HepG2 (cell line): ENCODE results near the gene UBE2O. TPM values are rescaled to one million over a fixed set of nuclear protein-coding genes. Genes with fewer than 3 reads are reported as not detected.
A peak's percentile ranks its signal among the peaks of the same experiment; 100 is the strongest.

Experiments used
- CENPX ChIP-seq: sonication (generic); formaldehyde crosslinking; IDR thresholded peaks from 2 replicates; pipeline ENCODE4 v1.9.0; 2021; ENCODE audit warnings: mild to moderate bottlenecking, missing genetic modification reagents, moderate library complexity
- DNMT3B ChIP-seq: conservative IDR thresholded peaks from 2 replicates; pipeline ENCODE4 v1.6.1; 2016; ENCODE audit warnings: missing biosample characterization, control low read depth
- DR1 ChIP-seq: sonication (generic); formaldehyde crosslinking; IDR thresholded peaks from 2 replicates; pipeline ENCODE4 v1.8.0; 2021; ENCODE audit warnings: mild to moderate bottlenecking, missing genetic modification reagents, inconsistent platforms
- EEA1 ChIP-seq: sonication (generic); formaldehyde crosslinking; IDR thresholded peaks from 2 replicates; pipeline ENCODE4 v1.5.1; 2020; ENCODE audit warnings: mild to moderate bottlenecking, missing genetic modification reagents, borderline replicate concordance
- HIVEP1 ChIP-seq: sonication (generic); formaldehyde crosslinking; IDR thresholded peaks from 2 replicates; pipeline ENCODE4 v1.4.0; 2020; ENCODE audit warnings: mild to moderate bottlenecking, missing genetic modification reagents
- HNRNPH1 ChIP-seq: fragments of 200-400 bp; formaldehyde crosslinking; optimal IDR thresholded peaks from 2 replicates; pipeline ENCODE3; 2017; ENCODE audit warnings: mild to moderate bottlenecking, low read depth, low read length
- POLR2A ChIP-seq, 2 experiments: IDR thresholded peaks; 2 replicates each; pipeline ENCODE4 v1.6.1; 2011; ENCODE audit warnings: low read depth in 2 of 2, low read length in 2 of 2, mild to moderate bottlenecking in 1 of 2, moderate library complexity in 1 of 2; ENCODE audit not compliant: insufficient read depth in 1 of 2
- PPARG ChIP-seq: conservative IDR thresholded peaks from 2 replicates; pipeline ENCODE4 v1.6.1; 2016; ENCODE audit warnings: missing biosample characterization, missing genetic modification reagents
- RARA ChIP-seq: IDR thresholded peaks from 2 replicates; pipeline ENCODE4 v1.6.1; 2016; ENCODE audit warnings: missing genetic modification reagents, missing compliant biosample characterization
- SALL2 ChIP-seq: sonication (generic); formaldehyde crosslinking; IDR thresholded peaks from 2 replicates; pipeline ENCODE4 v1.8.1; 2023; ENCODE audit warnings: mild to moderate bottlenecking, missing genetic modification reagents, inconsistent platforms
- SETDB1 ChIP-seq: sonication (generic); formaldehyde crosslinking; IDR thresholded peaks from 2 replicates; pipeline ENCODE4 v1.5.1; 2020; ENCODE audit warnings: missing genetic modification reagents, mild to moderate bottlenecking, borderline replicate concordance
- SNAPC2 ChIP-seq: sonication (generic); formaldehyde crosslinking; IDR thresholded peaks from 2 replicates; pipeline ENCODE4 v1.8.1; 2022; ENCODE audit warnings: mild to moderate bottlenecking, missing genetic modification reagents
- TBX3 ChIP-seq: fragments of 450-650 bp; IDR thresholded peaks from 2 replicates; pipeline ENCODE4 v1.6.1; 2017; ENCODE audit warnings: antibody characterized with exemption, mild to moderate bottlenecking, inconsistent platforms, borderline replicate concordance
- ZBTB7A ChIP-seq: sonication (generic); formaldehyde crosslinking; IDR thresholded peaks from 2 replicates; pipeline ENCODE4 v1.8.0; 2022; ENCODE audit warnings: mild to moderate bottlenecking, missing genetic modification reagents
- ZFAT ChIP-seq: sonication (generic); formaldehyde crosslinking; conservative IDR thresholded peaks from 2 replicates; pipeline ENCODE4 v1.8.1; 2023; ENCODE audit warnings: missing genetic modification reagents, inconsistent platforms
- ZIK1 ChIP-seq: sonication (generic); formaldehyde crosslinking; IDR thresholded peaks from 2 replicates; pipeline ENCODE4 v1.5.0; 2020; ENCODE audit warnings: mild to moderate bottlenecking, low read depth, missing genetic modification reagents, borderline replicate concordance
- ZNF20 ChIP-seq: sonication (generic); formaldehyde crosslinking; IDR thresholded peaks from 2 replicates; pipeline ENCODE4 v1.4.0; 2020; ENCODE audit warnings: mild to moderate bottlenecking, moderate library complexity, missing genetic modification reagents
- ZNF230 ChIP-seq: sonication (generic); formaldehyde crosslinking; IDR thresholded peaks from 2 replicates; pipeline ENCODE4 v1.4.0; 2020; ENCODE audit warnings: mild to moderate bottlenecking, missing genetic modification reagents
- ZNF275 ChIP-seq: sonication (generic); formaldehyde crosslinking; IDR thresholded peaks from 2 replicates; pipeline ENCODE4 v1.8.0; 2022; ENCODE audit warnings: missing genetic modification reagents, mild to moderate bottlenecking, inconsistent platforms, borderline replicate concordance
- ZNF326 ChIP-seq: sonication (generic); formaldehyde crosslinking; IDR thresholded peaks from 2 replicates; pipeline ENCODE4 v1.4.0; 2020; ENCODE audit warnings: missing genetic modification reagents, borderline replicate concordance
- ZNF350 ChIP-seq: sonication (generic); formaldehyde crosslinking; IDR thresholded peaks from 2 replicates; pipeline ENCODE4 v1.4.0; 2020; ENCODE audit warnings: mild to moderate bottlenecking, low read depth, missing genetic modification reagents, borderline replicate concordance
- ZNF354B ChIP-seq: sonication (generic); formaldehyde crosslinking; IDR thresholded peaks from 2 replicates; pipeline ENCODE4 v1.8.0; 2022; ENCODE audit warnings: mild to moderate bottlenecking, missing genetic modification reagents
- ZNF430 ChIP-seq: sonication (generic); formaldehyde crosslinking; IDR thresholded peaks from 2 replicates; pipeline ENCODE4 v1.9.0; 2021; ENCODE audit warnings: mild to moderate bottlenecking, missing genetic modification reagents
- ZNF543 ChIP-seq: sonication (generic); formaldehyde crosslinking; IDR thresholded peaks from 2 replicates; pipeline ENCODE4 v1.4.0; 2020; ENCODE audit warnings: mild to moderate bottlenecking, missing genetic modification reagents
- ZNF558 ChIP-seq: sonication (generic); formaldehyde crosslinking; IDR thresholded peaks from 2 replicates; pipeline ENCODE4 v1.9.0; 2022; ENCODE audit warnings: mild to moderate bottlenecking, missing genetic modification reagents, borderline replicate concordance
- ZNF7 ChIP-seq: IDR thresholded peaks from 2 replicates; pipeline ENCODE4 v1.6.1; 2016; ENCODE audit warnings: missing biosample characterization, missing genetic modification reagents
- ZNF777 ChIP-seq: sonication (generic); formaldehyde crosslinking; IDR thresholded peaks from 2 replicates; pipeline ENCODE4 v1.4.0; 2020; ENCODE audit warnings: missing genetic modification reagents
- ZSCAN30 ChIP-seq: sonication (generic); formaldehyde crosslinking; IDR thresholded peaks from 2 replicates; pipeline ENCODE4 v1.5.0; 2020; ENCODE audit warnings: mild to moderate bottlenecking, missing genetic modification reagents
- polyA plus RNA-seq, 8 experiments: library from polyadenylated mRNA; depleted of rRNA in 3 of 8; stranded (reverse) in 7 of 8; unstranded in 1 of 8; fragments of >200 nt; fragmentation: Illumina TruSeq in 4 of 8; extraction: Trizol in 4 of 8; gene quantifications; 2 replicates each; pipeline versions ENCODE4 v1.2.1 to v1.2.3, GENCODE V29; 2011 to 2016; ENCODE audit warnings: low read depth in 4 of 8, missing spikeins in 1 of 8, mixed read lengths in 1 of 8; ENCODE audit not compliant: insufficient read depth in 1 of 8
- total RNA-seq, 5 experiments: library from RNA; depleted of rRNA; stranded (reverse); fragments of >200 nt; fragmentation: Illumina TruSeq; extraction: Trizol; gene quantifications; 2 replicates each; pipeline ENCODE4 v1.2.3, GENCODE V29; 2016; ENCODE audit warnings: low read depth in 1 of 5
- TF ChIP-seq, protein P1 (sequence below): sonication (generic); formaldehyde crosslinking; IDR thresholded peaks from 2 replicates; pipeline ENCODE4 v1.4.0; 2020; ENCODE audit warnings: missing genetic modification reagents, borderline replicate concordance
- TF ChIP-seq, protein P2 (sequence below): sonication (generic); formaldehyde crosslinking; IDR thresholded peaks from 2 replicates; pipeline ENCODE4 v1.5.0; 2020; ENCODE audit warnings: missing genetic modification reagents

The UBE2O gene
- total and polyA plus RNA-seq, 2 of the 13 experiments (the other 11 are each of a cell fraction or from before 2014, with no cell fraction given), result 21.5 to 23.5 TPM

DNA sequence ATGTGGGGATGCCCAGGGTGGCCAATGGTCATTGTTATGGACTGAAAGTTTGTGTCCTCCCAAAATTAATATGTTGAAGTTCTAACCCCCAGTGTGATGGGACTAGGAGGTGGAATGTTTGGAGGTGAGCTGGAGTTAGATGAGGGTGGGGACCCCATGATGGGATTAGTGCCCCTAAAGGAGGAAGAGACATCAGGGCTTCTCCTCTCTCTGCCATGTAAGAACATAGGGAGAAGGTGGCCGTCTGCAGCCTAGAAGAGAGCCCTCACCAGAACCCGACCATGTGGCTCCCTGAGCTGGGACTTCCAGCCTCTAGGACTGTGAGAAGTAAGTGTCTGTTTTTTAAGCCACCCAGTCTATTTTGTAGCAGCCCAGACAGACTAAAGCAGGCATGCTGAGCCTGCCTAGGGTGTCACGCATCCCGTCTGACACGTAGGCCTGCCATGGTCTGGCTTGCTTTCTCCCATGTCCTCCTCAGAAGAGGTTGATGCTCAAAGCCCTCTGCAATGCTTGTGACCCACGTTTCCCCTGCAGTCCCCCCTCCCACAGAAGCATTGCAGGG is 95.3 kb downstream of the UBE2O start (continued):
- TF ChIP-seq ZNF326, result no peak
- no peak for TF ChIP-seq ZNF7 (CRISPR knock-in tag)
- no peak for TF ChIP-seq ZNF430 (CRISPR knock-in tag)
- no peak for TF ChIP-seq ZNF354B (CRISPR knock-in tag)
- TF ChIP-seq HNRNPH1, result no peak
- no peak for TF ChIP-seq ZNF558 (CRISPR knock-in tag)
- no peak for TF ChIP-seq PPARG (CRISPR knock-in tag)
- TF ChIP-seq ZNF275 (CRISPR knock-in tag), result no peak
- TF ChIP-seq, protein P1, sequence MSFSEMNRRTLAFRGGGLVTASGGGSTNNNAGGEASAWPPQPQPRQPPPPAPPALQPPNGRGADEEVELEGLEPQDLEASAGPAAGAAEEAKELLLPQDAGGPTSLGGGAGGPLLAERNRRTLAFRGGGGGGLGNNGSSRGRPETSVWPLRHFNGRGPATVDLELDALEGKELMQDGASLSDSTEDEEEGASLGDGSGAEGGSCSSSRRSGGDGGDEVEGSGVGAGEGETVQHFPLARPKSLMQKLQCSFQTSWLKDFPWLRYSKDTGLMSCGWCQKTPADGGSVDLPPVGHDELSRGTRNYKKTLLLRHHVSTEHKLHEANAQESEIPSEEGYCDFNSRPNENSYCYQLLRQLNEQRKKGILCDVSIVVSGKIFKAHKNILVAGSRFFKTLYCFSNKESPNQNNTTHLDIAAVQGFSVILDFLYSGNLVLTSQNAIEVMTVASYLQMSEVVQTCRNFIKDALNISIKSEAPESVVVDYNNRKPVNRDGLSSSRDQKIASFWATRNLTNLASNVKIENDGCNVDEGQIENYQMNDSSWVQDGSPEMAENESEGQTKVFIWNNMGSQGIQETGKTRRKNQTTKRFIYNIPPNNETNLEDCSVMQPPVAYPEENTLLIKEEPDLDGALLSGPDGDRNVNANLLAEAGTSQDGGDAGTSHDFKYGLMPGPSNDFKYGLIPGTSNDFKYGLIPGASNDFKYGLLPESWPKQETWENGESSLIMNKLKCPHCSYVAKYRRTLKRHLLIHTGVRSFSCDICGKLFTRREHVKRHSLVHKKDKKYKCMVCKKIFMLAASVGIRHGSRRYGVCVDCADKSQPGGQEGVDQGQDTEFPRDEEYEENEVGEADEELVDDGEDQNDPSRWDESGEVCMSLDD (CRISPR knock-in tag), result no peak
- TF ChIP-seq POLR2A (IDR thresholded peaks at IDR 0.05; ENCODE audit: insufficient read depth in 1 of 2, low read depth in 2 of 2, low read length in 2 of 2), result peak; percentile 90 to 97
- no peak for TF ChIP-seq SETDB1 (CRISPR knock-in tag)
- TF ChIP-seq RARA (CRISPR knock-in tag), result no peak
- no peak for TF ChIP-seq ZFAT (CRISPR knock-in tag)
- TF ChIP-seq DNMT3B (CRISPR knock-in tag), result 0 out of 2 replicates have a peak, but pooled peaks have one; percentile 42
- TF ChIP-seq CENPX (CRISPR knock-in tag), result no peak
- peak; percentile 99 for TF ChIP-seq SNAPC2 (CRISPR knock-in tag)
- TF ChIP-seq HIVEP1 (CRISPR knock-in tag), result no peak
- TF ChIP-seq TBX3, result no peak
- no peak for TF ChIP-seq ZNF777 (CRISPR knock-in tag)
- TF ChIP-seq ZNF230, result no peak
- TF ChIP-seq EEA1 (CRISPR knock-in tag), result no peak
- peak; percentile 24; the same call in 1 of the 2 replicates for TF ChIP-seq ZNF350 (CRISPR knock-in tag)
- no peak for TF ChIP-seq ZSCAN30 (CRISPR knock-in tag)
- no peak for TF ChIP-seq ZNF543 (CRISPR knock-in tag)
- TF ChIP-seq ZIK1, result no peak
- TF ChIP-seq ZNF20 (CRISPR knock-in tag), result no peak
- TF ChIP-seq ZBTB7A (CRISPR knock-in tag), result no peak
- TF ChIP-seq, protein P2, sequence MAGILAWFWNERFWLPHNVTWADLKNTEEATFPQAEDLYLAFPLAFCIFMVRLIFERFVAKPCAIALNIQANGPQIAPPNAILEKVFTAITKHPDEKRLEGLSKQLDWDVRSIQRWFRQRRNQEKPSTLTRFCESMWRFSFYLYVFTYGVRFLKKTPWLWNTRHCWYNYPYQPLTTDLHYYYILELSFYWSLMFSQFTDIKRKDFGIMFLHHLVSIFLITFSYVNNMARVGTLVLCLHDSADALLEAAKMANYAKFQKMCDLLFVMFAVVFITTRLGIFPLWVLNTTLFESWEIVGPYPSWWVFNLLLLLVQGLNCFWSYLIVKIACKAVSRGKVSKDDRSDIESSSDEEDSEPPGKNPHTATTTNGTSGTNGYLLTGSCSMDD, result no peak
- no peak for TF ChIP-seq DR1 (CRISPR knock-in tag)
- TF ChIP-seq SALL2 (CRISPR knock-in tag), result no peak
